GM18907 (cell line): Measurements from ENCODE around the gene HIVEP1.
A peak's percentile ranks its signal among the peaks of the same experiment; 100 is the strongest.

ENCODE experiments used
- ATAC-seq: cut with Tn5 transposase; IDR thresholded peaks from one replicate; pipeline ENCODE4 v1.9.1; 2021; ENCODE audit warnings: mild to moderate bottlenecking, moderate library complexity; ENCODE audit not compliant: unreplicated experiment

HIVEP1 gene

DNA sequence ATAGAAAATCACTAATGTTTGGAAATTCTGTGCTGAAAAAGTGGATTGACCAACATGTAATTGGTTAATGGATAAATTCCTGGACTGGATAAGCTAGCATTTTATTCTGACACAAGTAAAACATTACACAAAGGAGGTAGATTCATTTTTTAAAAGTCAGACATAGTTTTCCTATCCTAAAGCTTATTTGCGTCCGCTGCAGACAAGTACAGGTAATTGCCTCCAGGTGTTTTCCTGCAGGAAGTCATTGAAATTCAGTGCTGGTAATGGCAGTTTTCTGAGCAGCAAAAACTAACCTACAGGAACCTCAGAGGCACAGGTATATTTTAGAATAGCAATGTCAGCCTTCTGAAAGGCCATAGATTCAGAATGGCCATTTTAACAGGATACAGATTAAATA lies 20.0 kb upstream of the HIVEP1 start:
- ATAC-seq = no peak

- no peak for ATAC-seq
Measured at GRCh38 chr6:11994875-11995461, 17.1 kb upstream of the HIVEP1 start.

- ATAC-seq = no peak
Measured at GRCh38 chr6:11996751-11997150, 15.4 kb upstream of the HIVEP1 start.

GRCh38 chr6:11999246-11999645 lies 12.9 kb upstream of the HIVEP1 start:
- ATAC-seq = no peak

DNA sequence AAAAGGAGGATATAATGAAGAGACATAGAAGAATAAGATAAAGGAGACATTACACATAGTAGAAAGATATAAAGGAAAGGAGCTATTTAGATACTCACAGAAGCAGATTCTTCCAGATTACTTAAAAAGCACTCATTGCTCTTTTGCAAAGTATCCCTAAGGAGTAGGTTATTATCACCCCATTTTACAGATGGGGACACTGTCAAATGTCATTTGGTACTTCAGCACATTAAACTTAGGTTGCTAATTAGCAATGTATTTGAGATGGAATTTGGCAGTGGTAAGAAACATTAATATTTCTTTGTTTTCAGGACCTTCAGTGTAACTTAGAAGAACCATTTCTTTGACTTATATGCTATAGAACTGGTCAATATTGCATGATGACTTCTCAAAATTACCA lies 11.9 kb upstream of the HIVEP1 start:
- no peak for ATAC-seq

DNA sequence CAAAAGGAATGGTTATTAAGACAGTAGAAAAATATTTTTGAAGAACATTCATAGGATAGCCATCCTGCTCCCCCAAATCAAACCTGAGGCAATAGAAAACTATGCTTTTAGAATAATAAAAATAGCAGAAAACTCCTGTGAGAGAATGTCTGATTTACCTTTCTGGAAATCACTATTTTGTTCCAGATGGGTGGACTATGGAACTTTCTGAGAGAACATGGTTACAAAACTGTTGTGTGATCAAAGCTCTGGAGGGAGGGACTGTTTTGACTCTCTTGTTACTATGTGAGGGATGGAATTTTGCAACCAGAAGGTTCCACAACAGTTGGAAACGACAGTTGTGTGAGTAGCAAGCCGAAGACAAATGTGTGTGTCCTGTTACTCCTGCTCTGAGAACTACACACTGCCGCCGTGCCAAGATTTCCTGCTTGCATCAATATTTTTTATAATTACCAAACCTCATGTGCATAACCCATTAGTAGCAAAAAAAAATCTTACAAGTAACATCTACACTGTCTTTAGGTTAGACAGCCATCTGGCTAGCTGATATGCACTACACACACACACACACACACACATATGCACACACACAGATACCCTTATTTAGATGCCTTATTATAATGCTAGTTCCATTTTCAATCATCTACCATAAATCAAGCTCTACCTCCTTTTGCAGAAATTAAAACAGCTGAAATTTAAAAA lies 11.0 kb upstream of the HIVEP1 start:
- no peak for ATAC-seq

- no peak for ATAC-seq
Measured at GRCh38 chr6:12001706-12002435, 10.2 kb upstream of the HIVEP1 start.

- no peak for ATAC-seq
Measured at GRCh38 chr6:12007473-12007872, 4.6 kb upstream of the HIVEP1 start.

- ATAC-seq = no peak
Measured at GRCh38 chr6:12007887-12008286, 4.2 kb upstream of the HIVEP1 start.

DNA sequence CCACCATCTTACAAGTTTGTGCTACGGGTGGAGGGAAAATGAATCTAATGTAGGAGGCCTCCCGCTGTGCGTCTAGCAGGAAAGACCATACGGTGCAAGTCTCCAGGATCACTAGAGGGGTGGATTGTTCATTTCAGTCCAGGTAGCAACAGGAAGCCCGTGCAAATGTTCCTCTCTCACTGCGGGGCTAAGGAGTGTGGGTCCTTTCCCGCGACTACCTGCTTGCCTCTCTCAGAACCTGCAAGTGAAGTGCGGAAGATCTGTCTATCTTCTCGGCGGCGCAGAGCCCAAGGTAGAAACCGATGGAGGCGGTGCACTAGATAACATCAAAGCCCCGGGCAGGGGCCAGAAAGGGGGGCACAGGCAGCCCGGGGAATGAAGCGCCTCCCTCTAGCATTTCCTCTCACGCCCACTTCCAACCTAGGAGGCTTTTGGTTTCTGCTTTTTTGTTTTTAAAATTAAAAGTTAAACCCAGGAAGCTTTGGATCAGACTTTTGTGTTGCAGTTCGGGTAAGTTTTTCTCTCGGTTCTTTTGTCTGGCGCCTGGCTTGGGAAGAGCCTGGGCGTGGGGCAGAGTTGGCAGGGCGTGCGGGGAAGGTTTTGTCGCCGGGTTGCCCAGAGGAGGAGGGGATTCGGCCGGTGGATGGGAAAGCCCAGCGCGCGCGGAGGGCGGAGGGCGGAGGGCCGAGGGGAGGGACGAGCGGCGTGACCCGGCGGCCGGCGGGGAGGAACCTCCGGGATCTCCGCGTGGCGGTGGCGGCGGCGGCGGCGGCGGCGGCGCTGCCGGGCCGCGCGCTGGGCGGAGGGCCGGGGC lies 3.5 kb upstream of the HIVEP1 start:
- ATAC-seq = peak; percentile 33

- no peak for ATAC-seq
Measured at GRCh38 chr6:12009180-12009685, 2.9 kb upstream of the HIVEP1 start.

GRCh38 chr6:12009876-12010634 lies 2.1 kb upstream of the HIVEP1 start:
- no peak for ATAC-seq

GRCh38 chr6:12010635-12011275 lies 1.4 kb upstream of the HIVEP1 start:
- peak; percentile 45 for ATAC-seq

GRCh38 chr6:12011276-12012037 lies 655 bp upstream of the HIVEP1 start:
- ATAC-seq = peak; percentile 63

DNA sequence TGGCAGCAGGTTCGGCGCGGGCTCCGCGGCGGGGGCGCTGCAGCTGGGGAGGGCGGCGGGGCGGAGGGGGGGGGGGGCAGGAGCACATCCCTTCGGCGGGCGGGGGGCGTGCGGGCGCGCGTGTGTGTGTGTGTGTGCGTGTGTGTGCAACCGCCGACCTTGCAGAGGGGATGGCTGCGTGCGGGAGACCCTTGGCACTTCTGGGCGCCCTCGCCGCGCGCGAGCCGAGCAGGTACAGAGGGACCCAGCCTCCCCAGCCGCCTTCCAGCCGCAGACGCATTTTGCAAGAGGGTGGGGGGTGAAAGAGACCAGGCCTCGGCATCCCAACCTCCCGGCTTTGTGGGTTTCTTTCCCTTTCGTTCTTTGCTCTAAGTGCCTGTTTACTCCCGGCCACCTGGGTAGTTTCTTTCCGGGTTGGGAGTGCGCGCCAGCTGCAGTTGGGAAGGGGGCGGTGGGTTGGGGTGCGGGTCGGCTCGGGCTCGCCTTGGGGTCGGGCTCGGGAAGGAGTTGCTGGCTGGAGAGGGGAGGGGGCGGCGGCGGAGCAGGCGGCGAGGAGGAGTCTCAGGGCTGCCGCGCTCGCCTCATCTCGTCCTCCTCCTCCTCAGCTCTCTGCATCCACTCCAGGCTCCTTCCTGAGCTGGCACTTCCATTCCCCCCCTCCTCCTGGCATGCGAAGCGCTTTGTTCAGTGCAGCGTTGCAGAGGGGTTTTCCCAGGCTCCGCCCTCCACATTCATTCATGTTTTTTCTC lies 620 bp downstream of the HIVEP1 start:
- ATAC-seq = peak; percentile 21

DNA sequence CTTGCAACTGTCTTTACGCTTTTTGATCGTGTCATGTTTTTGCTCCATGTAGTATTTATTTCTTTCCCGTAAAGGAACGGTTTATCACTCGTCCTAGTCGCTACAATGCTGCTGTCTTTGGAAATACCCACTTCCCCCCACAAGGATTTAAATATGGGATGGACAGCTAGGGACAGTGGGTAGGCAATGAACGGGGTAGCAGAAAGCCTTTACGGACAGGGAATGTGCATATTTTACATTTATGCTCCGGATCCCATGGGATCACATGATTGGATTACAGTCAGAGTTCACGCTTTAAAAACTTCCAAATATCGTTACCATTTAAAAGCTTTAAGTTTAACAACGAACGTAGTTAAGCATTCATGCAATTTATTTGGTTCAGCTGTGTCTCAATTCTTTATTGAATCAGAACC lies 1.2 kb downstream of the HIVEP1 start:
- no peak for ATAC-seq

GRCh38 chr6:12014027-12014872 lies 2.1 kb downstream of the HIVEP1 start:
- no peak for ATAC-seq

- no peak for ATAC-seq
Measured at GRCh38 chr6:12014873-12015149, 2.7 kb downstream of the HIVEP1 start.
